ENCODE measurements around the gene SPNS2.

Gene SPNS2

DNA sequence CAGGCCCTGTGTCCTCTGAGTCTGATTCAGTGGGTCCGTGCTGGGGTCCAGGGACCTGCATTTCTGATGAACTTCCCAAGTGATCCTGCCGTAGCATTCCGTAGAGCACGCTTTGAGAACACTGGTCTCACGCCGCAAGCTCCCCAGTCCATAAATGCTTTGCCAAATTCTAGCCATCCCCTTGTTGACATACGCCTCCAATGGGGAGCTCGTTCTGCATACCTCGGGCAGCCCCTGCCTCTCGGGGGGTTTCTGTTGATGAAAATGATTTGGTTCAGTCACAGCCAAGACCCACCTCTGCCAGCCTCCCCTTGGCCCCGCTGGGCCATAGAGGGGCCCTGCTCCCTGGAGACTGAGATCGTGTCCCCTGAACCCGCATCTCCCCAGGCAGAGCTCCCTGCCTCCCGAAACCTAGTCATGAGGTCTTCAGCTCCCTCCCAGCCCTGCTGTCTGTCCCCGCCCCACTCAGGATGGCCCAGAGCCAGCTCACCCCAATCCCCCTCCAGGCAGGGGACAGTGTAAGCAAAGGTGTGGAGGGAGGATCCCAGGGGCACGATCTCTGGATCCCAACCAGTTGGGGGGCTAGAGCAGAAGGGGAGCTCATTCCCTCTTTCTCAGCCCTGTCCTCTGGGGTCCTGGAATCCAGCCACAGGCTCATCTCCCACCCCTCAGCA, 16.2 kb upstream of the SPNS2 start:
- Histone ChIP-seq H3K4me1 (ENCODE audit: insufficient read depth, low read length) (no peaks in the 10 kb centered on the region), H3K27ac (ENCODE audit: low read depth, low read length) (no peak overlapping the region), H3K4me3 (ENCODE audit: low read depth in 1 of 2, low read length in 2 of 2) (no peak overlapping the region), H3K9me3 (ENCODE audit: low read length) (no peaks in the 10 kb centered on the region), H3K27me3 (ENCODE audit: control insufficient read depth in 1 of 2, insufficient read depth in 2 of 2, low read length in 2 of 2) (no peaks in the 10 kb centered on the region), H3K36me3 (ENCODE audit: insufficient read depth, low read length) (no peaks in the 10 kb centered on the region), H3K9ac (ENCODE audit: low read length) (no peak overlapping the region)

DNA sequence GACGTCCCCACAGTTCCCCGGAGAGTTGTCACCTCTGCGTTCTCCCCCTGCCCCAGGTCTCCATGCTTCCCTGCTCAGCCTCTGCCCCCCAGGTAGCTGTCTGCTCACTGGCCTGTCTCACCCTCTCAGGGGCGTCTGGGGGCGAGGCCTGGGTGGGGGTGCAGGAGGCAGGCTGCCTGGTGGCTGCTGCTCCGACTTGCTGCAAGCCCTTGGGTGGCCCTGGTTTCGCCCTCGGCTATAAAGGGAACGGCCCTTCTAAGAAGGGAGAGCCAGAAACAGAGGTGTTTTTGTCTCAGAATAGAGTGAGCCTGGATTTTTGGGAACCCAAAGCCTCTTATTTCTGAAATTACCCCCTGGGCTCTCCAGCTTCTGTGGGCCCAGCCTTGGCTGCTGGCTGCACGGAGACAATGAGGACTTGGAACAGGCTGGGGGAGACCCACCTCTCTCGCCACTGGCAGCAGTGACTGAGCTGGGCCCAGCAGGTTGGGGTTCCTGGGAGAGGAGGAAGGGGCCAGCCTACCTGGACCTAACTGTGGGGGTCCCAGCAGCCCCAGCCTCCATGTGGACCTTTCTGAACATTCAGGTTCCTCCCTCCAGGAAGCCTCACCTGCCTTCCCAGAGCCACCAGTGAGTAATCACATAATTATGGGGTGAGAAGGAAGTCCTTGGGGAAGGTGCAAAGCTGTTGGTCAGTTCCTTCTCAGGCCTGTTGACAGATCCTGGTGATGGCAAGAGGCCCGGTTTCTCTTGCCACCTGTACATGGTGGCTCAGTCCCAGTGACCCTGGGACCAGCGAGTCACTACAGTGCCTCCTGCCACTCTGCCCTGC, 15.5 kb upstream of the SPNS2 start:
- Histone ChIP-seq H3K27me3 (ENCODE audit: control insufficient read depth in 1 of 2, insufficient read depth in 2 of 2, low read length in 2 of 2) (no peaks in the 10 kb centered on the region), H3K4me3 (ENCODE audit: low read depth in 1 of 2, low read length in 2 of 2) (no peak overlapping the region), H3K4me1 (ENCODE audit: insufficient read depth, low read length) (no peaks in the 10 kb centered on the region), H3K9me3 (ENCODE audit: low read length) (no peaks in the 10 kb centered on the region), H3K9ac (ENCODE audit: low read length) (no peak overlapping the region), H3K36me3 (ENCODE audit: insufficient read depth, low read length) (no peaks in the 10 kb centered on the region), H3K27ac (ENCODE audit: low read depth, low read length) (no peak overlapping the region)

DNA sequence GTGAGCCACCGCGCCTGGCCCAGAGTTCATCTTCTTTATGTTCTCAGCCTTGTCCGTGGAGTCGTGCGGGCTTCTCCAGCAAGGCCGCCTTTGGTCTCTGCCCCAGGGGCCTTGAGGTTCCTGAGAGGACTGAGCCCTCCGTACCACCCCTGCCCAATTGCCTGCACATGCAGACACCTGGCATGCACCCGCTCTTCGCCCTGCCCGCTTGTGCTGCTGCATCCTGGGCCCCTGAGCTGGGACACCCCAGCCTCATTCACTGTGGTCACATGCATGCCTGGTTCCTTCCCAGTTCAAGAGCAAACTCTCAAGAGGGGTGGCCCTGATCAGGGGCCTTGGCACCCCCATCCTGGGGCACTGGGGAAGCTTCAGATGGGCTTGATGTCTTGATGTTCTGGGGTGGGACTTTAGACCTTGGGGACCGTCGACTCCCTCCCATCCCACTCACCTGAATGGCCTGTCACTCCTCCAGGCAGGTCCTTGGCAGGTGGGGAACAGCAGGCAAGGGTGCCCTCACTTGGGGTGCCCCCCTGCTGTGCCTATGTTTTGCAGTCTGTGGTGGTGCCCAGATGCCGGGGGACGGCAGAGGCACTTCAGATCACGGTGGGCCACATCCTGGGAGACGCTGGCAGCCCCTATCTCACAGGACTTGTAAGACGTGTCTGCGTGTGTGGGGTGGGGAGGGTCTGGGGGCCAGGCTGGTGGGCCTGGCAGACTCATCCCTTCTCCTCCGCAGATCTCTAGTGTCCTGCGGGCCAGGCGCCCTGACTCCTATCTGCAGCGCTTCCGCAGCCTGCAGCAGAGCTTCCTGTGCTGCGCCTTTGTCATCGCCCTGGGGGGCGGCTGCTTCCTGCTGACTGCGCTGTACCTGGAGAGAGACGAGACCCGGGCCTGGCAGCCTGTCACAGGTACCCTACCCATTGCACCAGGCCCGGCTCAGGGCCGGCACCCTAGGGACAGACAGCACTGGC, 12.7 kb upstream of the SPNS2 start:
- Histone ChIP-seq H3K4me1 (ENCODE audit: insufficient read depth, low read length) (no peaks in the 10 kb centered on the region), H3K27ac (ENCODE audit: low read depth, low read length) (no peak overlapping the region), H3K4me3 (ENCODE audit: low read depth in 1 of 2, low read length in 2 of 2) (no peak overlapping the region), H3K9me3 (ENCODE audit: low read length) (no peaks in the 10 kb centered on the region), H3K9ac (ENCODE audit: low read length) (no peak overlapping the region), H3K36me3 (ENCODE audit: insufficient read depth, low read length) (no peaks in the 10 kb centered on the region), H3K27me3 (ENCODE audit: control insufficient read depth in 1 of 2, insufficient read depth in 2 of 2, low read length in 2 of 2) (no peaks in the 10 kb centered on the region)

DNA sequence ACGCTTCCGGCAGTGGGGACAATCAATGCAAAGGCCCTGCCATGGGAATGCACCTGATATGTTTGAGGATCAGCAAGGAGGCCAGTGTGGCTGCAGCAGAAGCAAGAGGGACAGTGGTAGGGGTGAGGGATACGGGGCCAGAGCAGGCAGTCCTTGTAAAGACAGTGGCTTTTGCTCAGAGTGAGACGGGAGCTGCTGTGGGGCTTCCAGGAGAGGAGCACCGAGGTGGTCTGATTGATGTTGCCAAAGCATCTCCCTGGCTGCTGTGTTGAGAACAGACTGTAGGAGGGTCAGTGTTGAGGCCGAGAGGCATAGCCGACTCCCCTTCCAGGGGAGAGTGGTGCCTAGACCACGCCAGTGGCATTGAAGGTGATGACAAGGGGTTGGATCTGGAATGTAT, 11.4 kb upstream of the SPNS2 start:
- Histone ChIP-seq H3K9ac (ENCODE audit: low read length) (no peak overlapping the region), H3K27me3 (ENCODE audit: control insufficient read depth in 1 of 2, insufficient read depth in 2 of 2, low read length in 2 of 2) (no peaks in the 10 kb centered on the region), H3K27ac (ENCODE audit: low read depth, low read length) (no peak overlapping the region), H3K4me1 (ENCODE audit: insufficient read depth, low read length) (no peaks in the 10 kb centered on the region), H3K36me3 (ENCODE audit: insufficient read depth, low read length) (no peaks in the 10 kb centered on the region), H3K4me3 (ENCODE audit: low read depth in 1 of 2, low read length in 2 of 2) (no peak overlapping the region), H3K9me3 (ENCODE audit: low read length) (no peaks in the 10 kb centered on the region)

DNA sequence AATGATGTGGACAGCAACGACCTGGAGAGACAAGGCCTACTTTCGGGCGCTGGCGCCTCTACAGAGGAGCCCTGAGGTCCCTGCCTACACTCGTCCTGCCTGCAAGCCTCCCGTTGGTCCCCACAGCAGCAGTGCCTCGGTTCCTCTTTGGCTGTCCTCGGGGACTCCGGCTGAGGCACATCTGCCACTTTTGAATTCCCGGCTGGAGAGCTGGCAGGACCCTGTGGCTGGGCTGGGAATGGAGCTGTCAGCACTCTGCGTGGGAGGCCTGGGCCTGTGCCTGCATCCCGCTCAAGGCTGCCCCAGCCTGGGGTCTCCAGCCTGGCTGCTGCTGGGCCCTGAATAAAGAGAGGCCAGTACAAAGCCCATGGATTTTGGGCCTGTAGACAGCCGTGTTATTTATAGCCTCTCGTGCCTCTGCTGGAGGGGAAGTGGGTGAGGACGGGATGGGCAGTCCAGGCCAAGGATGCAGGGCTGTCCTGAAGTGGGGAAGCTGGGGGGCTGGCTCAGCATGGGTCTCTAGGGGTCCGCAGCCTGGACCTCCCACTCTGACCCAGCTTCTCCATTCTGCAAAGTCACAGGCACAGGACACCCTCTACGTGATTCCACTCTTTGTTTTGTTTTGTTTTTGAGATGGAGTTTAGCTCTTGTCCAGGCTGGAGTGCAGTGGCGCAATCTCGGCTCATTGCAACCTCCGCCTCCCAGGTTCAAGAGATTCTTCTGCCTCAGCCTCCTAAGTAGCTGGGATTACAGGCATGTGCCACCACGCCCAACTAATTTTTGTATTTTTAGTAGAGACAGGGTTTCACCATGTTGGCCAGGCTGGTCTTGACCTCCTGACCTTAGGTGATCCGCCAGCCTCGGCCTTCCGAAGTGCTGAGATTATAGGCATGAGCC, 10.6 kb upstream of the SPNS2 start:
- H3K27ac ChIP-seq (ENCODE audit: low read depth, low read length): no peak overlapping the region
- no peaks in the 10 kb centered on the region for H3K36me3 ChIP-seq (ENCODE audit: insufficient read depth, low read length)
- H3K9ac ChIP-seq (ENCODE audit: low read length): no peak overlapping the region

DNA sequence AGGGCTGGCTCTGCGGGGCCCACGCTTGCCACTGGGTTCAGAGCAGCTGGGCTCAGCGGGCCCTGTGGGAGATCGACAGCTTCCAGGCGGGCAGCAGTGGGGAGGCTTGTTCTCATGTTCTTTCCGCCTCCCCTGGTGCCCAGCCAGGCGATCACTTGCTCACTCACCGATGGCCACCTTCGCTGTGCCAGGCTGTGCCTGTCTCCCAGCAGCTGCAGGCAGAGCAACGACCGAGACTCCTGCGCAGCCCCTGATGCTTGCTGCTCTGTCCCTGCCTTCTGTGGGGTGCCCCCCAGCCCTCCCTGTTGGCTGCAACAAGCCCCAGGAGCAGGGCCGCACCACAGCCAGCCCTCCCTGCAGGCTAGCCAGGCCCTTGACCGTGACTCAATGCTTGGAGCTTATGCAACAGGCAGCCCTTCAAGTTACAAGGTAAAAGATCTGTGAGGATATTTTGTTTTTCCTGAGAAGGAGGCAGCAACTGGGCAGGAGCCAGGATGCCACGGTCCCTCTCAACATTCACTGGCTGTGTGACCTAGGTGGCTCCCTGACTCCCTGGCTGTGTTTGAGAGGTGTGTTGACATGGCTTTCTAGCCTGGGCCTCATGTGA, 9.6 kb upstream of the SPNS2 start:
- Histone ChIP-seq H3K27me3 (ENCODE audit: control insufficient read depth in 1 of 2, insufficient read depth in 2 of 2, low read length in 2 of 2) (no peaks in the 10 kb centered on the region), H3K4me3 (ENCODE audit: low read depth in 1 of 2, low read length in 2 of 2) (no peak overlapping the region), H3K36me3 (ENCODE audit: insufficient read depth, low read length) (no peaks in the 10 kb centered on the region), H3K9me3 (ENCODE audit: low read length) (no peaks in the 10 kb centered on the region), H3K9ac (ENCODE audit: low read length) (no peak overlapping the region), H3K27ac (ENCODE audit: low read depth, low read length) (no peak overlapping the region), H3K4me1 (ENCODE audit: insufficient read depth, low read length) (no peaks in the 10 kb centered on the region)

More for the DNA sequence above, 10.6 kb upstream of the SPNS2 start:
- H3K4me3 ChIP-seq (ENCODE audit: low read depth in 1 of 2, low read length in 2 of 2): no peak overlapping the region
- H3K9me3 ChIP-seq (ENCODE audit: low read length): no peaks in the 10 kb centered on the region
- H3K4me1 ChIP-seq (ENCODE audit: insufficient read depth, low read length): no peaks in the 10 kb centered on the region
- no peaks in the 10 kb centered on the region for H3K27me3 ChIP-seq (ENCODE audit: control insufficient read depth in 1 of 2, insufficient read depth in 2 of 2, low read length in 2 of 2)

DNA sequence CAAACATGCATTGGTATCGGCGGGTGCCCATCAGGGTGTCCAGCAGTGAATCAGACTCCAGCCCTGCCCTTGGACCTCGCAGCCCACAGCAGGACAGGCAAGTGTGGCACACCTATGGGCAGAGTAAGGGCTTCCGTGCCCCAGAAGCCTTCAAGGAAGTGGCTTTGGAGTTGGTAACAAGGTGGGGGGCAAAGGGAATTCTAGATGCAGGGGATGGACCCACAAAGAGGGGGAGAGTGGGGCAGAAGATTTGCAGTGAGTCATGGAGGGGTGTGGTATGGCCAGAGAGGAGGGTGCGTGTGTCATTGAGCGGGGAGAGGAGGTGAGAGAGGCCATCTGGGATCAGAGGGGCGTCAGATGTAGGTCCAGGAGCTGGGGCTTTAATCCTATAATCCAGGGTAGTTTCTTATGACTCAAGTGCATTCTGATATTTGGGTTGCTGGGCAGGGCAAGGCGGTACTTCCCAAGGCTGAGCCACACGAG, 8.5 kb upstream of the SPNS2 start:
- H3K4me3 ChIP-seq (ENCODE audit: low read depth in 1 of 2, low read length in 2 of 2): no peak overlapping the region
- no peaks in the 10 kb centered on the region for H3K4me1 ChIP-seq (ENCODE audit: insufficient read depth, low read length)
- no peaks in the 10 kb centered on the region for H3K36me3 ChIP-seq (ENCODE audit: insufficient read depth, low read length)
- no peak overlapping the region for H3K9ac ChIP-seq (ENCODE audit: low read length)
- H3K9me3 ChIP-seq (ENCODE audit: low read length): no peaks in the 10 kb centered on the region
- no peak overlapping the region for H3K27ac ChIP-seq (ENCODE audit: low read depth, low read length)
- H3K27me3 ChIP-seq (ENCODE audit: control insufficient read depth in 1 of 2, insufficient read depth in 2 of 2, low read length in 2 of 2): no peaks in the 10 kb centered on the region

DNA sequence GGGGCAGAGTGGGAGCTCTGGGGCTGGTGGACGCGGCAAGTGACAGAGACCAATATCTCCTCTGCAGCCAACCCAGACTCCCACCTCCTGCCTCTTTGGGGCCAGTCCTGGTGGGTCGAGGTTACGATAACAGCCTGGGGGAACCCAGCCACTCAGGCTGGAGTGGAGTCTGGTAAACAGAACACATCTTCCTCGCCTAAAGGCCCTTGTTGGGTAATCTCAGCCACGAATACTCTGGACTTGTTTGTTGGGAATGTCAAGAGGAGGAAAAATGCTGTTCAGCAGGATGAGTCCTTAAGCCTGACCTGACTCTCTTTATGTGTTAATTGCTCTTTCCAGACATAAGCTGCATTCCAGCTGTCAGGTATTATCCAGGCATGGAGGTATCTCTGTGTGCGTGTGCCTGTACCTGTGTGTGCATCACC, 8.0 kb upstream of the SPNS2 start:
- no peaks in the 10 kb centered on the region for H3K36me3 ChIP-seq (ENCODE audit: insufficient read depth, low read length)
- H3K27ac ChIP-seq (ENCODE audit: low read depth, low read length): no peak overlapping the region
- no peaks in the 10 kb centered on the region for H3K4me1 ChIP-seq (ENCODE audit: insufficient read depth, low read length)
- H3K9me3 ChIP-seq (ENCODE audit: low read length): no peaks in the 10 kb centered on the region
- H3K4me3 ChIP-seq (ENCODE audit: low read depth in 1 of 2, low read length in 2 of 2): no peak overlapping the region
- no peak overlapping the region for H3K9ac ChIP-seq (ENCODE audit: low read length)
- no peaks in the 10 kb centered on the region for H3K27me3 ChIP-seq (ENCODE audit: control insufficient read depth in 1 of 2, insufficient read depth in 2 of 2, low read length in 2 of 2)

DNA sequence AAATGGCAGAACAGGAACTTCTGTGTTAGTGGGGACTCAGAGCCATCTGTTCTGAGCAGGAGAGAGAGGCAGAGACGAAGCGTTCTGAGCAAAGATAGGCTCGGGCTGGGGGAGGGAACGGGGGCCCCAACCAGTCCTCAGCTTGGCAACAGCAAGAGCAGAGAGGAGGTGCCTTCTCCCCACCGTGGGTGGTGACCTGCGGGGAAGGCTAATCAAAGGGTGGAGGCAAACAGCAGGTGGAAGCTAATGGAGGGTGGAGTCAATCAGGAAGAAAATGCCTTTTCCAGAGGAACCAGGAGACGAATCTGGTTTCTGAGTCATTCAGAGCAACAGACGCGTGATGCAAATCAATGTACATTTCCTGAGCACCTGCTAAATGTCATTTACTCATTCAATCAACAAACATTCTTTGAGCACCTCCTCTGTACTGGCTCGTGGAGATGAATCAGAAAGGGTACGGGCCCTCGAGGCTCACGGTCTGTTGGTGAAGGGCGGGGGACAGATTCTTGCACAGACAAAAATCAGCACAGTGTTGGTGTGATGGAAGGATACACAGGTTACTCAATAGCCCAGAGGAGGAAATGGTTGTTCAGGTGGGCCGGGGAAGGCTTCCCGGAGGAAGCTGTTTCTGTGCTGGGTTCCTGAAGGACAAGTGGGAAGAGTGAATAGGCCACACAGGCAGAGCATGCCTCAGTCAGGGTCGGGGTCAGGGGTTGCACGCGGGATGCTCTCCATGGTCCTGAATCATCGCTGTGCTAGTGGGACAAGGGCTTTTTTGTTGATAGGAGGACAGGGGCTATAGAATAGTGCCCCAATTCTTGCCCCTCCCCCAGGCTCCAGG, 5.7 kb upstream of the SPNS2 start:
- no peaks in the 10 kb centered on the region for H3K9me3 ChIP-seq (ENCODE audit: low read length)
- H3K27ac ChIP-seq (ENCODE audit: low read depth, low read length): no peak overlapping the region
- no peaks in the 10 kb centered on the region for H3K27me3 ChIP-seq (ENCODE audit: control insufficient read depth in 1 of 2, insufficient read depth in 2 of 2, low read length in 2 of 2)
- H3K4me3 ChIP-seq (ENCODE audit: low read depth in 1 of 2, low read length in 2 of 2): no peak overlapping the region
- H3K9ac ChIP-seq (ENCODE audit: low read length): no peak overlapping the region
- H3K4me1 ChIP-seq (ENCODE audit: insufficient read depth, low read length): no peaks in the 10 kb centered on the region
- H3K36me3 ChIP-seq (ENCODE audit: insufficient read depth, low read length): no peaks in the 10 kb centered on the region
